GM19468 (cell line): ENCODE data around the gene DNAH14.
"Not testable (repeated sequence)": the region's sequence is repeated elsewhere in the genome, so short reads cannot be mapped to it uniquely, and the experiment has no call there.

ENCODE experiments used
- ATAC-seq: cut with Tn5 transposase; IDR thresholded peaks from one replicate; pipeline ENCODE4 v1.9.1; 2021; ENCODE audit warnings: mild to moderate bottlenecking, moderate library complexity, moderate number of reproducible peaks; ENCODE audit not compliant: unreplicated experiment; ENCODE audit errors: extremely low read depth

The DNAH14 gene

DNA sequence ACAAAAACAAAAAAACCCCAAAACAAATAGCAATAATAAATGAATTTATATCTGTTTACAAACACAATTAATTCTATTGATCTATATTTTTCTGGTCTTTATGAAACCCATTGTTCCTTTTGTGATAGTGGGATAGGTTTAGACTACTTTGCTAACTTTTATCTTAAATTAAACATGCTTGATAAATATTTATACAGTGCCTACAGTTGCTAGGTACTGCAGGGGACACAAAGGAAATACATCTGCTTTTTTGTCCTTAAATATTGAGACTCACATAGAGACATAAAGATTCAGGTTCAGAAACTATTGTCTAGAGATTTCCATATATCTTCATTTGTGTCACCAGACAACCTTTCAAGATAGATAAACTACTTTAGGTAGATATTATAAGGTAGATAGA lies 8.5 kb upstream of the DNAH14 start:
- ATAC-seq: no peak

DNA sequence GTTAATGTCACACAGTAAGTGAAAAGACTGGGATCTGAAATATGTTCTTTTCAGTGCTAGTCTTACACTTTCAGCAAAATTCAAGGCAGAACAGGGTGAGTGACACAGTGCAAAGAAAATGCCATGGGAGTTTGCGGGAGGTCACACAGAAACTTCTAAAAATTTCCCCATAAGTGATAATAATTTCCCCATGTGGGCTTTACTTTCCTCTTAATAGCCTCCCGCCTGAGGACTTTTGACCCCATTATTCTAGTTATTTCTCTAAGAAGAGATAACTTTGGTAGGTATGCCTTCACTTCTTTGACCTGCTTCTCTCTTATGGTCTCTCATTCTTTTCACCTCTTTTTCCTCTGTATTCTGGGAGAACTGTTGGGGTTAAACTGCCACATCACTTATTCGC lies 8.1 kb upstream of the DNAH14 start:
- ATAC-seq: no peak

DNA sequence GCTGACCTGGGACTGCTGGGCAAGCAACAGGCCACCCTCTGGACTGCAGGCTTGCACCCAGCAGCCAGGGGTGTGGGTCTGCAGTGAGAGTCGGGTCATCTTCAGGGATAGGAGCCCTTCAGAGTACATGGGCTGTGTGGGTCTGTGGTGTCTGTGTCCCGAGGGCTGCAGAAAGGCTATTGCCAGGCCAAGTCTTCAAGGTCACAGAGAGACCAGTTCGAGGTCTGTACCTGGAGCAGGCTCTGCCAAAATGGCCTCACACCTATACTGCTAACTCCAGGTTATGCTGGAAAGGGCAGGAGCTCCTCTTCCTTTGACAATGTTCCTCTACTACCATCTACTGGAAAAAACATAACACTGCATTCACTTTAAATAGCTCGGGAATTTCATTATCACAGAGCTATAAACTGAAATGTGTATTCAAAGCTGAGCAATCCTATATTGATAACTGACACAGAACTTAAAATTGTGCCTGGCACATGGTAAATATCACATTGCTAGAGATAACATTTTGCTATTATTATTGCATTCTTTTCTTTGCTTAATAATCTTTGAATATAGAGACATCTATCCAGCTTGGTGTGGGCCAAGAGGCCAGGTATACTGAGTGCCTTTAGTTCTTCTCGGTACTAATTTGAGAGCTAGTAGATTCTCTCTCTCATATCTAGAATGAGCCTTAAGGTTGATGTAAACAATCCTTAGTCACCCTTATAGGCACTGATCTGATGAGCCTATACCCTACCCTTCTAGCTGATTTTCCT lies 6.9 kb upstream of the DNAH14 start:
- ATAC-seq: no peak

DNA sequence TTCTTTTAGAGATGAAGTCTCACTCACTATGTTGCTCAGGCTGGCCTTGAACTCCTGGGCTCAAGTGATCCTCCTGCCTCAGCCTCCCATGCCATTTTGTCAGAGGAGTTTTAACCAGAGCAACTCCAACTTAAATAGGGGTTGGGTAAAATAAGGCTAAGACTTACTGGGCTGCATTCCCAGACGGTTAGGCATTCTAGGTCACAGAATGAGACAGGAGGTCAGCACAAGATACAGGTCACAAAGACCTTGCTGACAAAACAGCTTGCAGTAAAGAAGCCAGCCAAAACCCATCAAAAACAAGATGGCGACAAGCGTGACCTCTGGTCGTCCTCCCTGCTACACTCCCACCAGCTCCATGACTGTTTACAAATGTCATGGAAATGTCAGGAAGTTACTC lies 5.7 kb upstream of the DNAH14 start:
- ATAC-seq: no peak

DNA sequence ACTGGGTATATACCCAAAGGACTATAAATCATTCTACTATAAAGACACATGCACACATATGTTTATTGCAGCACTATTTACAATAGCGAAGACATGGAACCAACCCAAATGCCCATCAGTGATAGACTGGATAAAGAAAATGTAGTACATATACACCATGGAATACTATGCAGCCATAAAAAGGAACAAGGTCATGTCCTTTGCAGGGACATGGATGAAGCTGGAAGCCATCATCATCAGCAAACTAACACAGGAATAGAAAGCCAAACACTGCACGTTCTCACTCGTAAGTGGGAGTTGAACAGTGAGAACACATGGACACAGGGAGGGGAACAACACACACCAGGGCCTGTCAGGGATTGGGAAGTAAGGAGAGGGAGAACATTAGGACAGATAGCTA lies 1.8 kb upstream of the DNAH14 start:
- not testable (repeated sequence) for ATAC-seq

DNA sequence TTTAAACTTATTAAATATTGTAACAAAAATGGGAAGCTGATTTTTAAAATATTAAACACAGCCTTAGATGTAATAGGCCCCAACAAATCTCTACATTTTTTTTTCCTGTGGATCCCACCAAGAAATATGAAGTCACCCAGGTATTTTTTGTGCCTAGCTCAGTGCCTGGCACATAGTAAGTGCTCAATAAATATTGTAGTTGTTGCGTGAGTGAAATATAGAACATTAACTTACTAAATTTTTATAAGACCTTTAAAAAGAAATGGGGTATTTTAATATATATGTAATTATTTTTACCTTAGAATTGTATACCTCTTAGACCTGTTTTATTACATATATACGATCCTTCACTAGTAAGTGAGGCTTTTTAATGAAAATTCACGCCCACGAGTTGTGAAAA lies 569 bp upstream of the DNAH14 start:
- no peak for ATAC-seq

DNA sequence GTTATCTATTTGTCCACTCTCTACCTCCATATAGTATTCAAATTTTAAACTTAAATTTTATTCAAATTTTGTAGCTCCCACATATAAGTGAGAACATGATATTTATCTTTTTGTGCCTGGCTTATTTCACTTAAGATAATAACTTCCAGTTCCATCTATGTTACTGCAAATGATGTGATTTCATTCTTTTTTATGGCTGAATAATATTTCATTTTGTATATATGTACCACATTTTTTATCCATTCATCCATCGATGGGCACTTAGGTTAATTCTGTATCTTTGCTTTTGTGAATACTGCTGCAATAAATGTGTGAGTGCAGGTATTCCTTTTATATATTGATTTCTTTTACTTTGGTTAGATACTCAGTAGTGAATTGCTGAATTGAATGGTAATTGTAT lies 2.1 kb downstream of the DNAH14 start:
- no peak for ATAC-seq

DNA sequence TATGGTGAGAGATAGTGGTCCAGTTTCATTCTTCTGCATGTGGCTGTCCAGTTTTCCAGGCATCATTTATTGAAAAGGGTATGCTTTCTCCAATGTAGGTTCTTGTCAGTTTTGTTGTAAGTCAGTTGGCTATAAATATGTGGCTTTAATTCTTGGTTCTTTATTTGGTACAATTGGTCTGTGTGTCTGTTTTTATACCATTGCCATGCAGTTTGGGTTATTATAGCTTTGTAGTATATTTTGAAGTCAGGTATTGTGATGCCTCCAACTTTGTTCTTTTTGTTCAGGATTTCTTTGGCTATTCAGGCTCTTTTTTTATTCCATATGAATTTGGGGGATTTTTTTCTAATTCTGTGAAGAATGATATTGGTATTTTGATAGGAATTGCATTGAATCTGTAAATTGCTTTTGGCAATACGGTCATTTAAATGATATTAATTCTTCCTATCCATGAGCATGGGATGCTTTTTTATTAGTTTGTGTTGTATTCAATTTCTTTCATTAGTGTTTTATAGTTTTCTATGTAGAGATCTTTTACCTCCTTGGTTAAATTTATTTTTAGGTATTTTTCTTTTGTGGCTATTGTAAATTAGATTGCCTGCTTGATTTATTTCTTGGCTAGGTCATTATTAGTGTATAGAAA lies 3.3 kb downstream of the DNAH14 start:
- no peak for ATAC-seq

GRCh38 chr1:224933584-224933983 lies 4.1 kb downstream of the DNAH14 start:
- no peak for ATAC-seq

DNA sequence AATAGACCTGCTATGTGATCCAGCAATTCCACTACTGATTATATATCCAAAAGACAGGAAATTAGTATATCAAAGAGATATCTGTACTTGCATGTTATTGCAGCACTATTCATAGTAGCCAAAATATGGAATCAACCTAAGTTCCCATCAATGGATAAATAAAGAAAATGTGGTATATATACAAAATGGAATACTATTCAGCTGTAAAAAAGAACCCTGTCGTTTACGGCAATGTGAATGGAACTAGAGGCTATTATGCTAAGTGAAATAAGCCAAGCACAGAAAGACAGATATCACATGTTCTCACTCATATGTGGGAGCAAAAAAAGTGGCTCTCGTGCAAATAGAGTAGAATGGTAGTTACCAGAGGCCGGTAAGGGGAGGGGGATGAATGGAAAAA lies 9.2 kb downstream of the DNAH14 start:
- ATAC-seq: no peak

GRCh38 chr1:224939844-224940425 lies 10.5 kb downstream of the DNAH14 start:
- ATAC-seq: no peak

- not testable (repeated sequence) for ATAC-seq
Measured at GRCh38 chr1:224940735-224941134, 11.3 kb downstream of the DNAH14 start.

DNA sequence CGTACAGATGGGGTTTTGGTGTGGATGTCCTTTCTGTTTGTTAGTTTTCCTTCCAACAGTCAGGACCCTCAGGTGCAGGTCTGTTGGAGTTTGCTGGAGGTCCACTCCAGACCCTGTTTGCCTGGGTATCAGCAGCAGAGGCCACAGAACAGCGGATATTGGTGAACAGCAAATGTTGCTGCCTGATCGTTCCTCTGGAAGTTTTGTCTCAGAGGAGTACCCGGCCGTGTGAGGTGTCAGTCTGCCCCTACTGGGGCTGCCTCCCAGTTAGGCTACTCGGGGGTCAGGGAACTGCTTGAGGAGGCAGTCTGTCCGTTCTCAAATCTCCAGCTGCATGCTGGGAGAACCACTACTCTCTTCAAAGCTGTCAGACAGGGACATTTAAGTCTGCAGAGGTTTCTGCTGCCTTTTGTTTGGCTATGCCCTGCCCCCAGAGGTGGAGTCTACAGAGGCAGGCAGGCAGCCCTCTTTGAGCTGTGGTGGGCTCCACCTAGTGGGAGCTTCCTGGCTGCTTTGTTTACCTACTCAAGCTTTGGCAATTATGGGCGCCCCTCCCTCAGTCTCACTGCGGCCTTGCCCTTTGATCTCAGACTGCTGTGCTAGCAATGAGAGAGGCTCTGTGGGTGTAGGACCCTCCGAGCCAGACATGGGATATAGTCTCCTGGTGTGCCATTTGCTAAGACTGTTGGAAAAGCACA lies 16.3 kb downstream of the DNAH14 start:
- ATAC-seq: not testable (repeated sequence)

DNA sequence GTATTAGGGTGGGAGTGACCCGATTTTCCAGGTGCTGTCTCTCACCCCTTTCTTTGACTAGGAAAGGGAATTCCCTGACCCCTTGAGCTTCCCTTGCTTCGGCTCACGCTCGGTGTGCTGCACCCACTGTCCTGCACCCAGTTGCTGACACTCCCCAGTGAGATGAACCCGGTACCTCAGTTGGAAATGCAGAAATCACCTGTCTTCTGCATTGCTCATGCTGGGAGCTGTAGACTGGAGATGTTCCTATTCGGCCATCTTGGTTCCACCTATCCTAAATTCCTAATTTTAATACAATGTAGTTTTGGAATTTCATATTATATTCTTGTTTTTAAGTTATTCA lies 16.8 kb downstream of the DNAH14 start:
- not testable (repeated sequence) for ATAC-seq

DNA sequence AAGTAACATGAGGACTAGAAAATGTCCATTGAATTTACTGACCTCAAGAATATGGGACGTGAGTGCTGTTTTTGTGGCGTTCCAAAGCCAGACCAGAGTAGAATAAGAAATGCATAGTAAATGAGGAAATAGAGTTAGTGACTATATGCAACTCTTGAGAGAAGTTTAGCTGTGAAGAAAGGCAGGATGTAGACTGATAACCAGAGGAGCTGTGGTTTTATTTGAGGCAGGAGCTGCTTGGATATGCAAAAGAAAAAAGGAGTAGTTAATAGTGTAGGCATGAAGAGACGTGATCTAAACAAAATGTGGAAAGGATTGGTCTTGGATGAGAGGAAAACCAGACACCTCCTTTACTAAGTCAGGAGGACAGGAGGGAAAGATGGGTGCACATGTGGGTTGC lies 28.2 kb downstream of the DNAH14 start:
- no peak for ATAC-seq

- no peak for ATAC-seq
Measured at GRCh38 chr1:224958490-224958889, 29.0 kb downstream of the DNAH14 start.

DNA sequence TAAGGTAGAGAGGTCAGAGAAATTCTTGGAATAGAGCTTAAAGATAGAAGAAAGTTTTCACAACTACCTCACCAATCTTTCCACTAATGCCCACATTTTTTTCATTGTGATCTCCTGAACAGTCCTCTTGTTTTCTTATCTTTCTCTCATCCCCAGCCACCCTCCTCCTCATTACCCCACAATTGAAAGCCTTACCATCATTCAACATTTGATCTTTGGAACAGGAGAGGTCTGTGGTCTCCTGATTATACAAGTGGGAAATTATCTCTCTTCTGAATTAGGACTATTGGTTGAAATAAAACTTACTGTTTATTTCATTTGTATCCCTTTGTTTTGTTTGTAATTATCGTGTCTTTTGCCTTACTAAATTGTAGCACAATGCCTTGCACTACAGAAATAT lies 29.6 kb downstream of the DNAH14 start:
- no peak for ATAC-seq

- ATAC-seq: no peak
Measured at GRCh38 chr1:224959656-224960055, 30.2 kb downstream of the DNAH14 start.

DNA sequence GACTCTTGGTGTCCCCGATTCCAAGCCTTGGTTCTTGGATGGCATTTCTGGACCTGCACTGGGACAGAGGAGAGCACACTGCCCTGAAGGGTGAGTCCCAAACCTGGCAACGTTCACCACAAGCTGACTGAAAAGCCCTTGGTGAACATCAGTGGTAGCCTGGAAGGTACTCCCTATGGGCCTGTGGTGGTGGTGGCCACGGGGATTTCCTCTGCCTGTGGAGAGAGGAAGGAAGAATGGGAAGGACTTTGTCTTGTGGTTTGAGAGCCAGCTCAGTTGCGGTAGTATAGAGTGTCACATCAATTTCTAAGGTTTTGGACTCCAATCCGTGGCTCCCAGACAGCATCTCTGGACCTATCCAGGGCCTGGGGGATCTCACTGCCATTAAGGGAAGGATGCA lies 50.7 kb downstream of the DNAH14 start:
- no peak for ATAC-seq

DNA sequence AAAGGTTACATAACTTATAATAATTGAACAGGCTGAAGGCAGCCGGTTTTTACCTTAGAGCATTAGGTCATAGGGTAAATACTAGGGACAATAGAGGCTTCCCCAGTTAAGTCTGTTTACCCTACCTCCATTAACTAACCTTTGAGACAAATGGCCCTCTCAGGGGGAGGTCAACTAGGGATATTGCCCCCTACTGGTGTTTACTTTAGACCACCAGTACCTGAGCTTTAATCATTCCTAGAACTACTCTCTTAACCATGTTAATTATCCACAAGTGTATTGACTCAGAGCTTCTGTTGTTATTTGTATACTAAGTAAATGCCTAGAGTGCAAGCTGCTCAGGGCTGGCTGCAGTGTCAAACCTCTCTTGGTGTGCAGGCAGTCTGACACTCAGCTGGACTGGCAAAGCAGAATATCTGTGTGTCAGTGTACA lies 52.5 kb downstream of the DNAH14 start:
- ATAC-seq: not testable (repeated sequence)

DNA sequence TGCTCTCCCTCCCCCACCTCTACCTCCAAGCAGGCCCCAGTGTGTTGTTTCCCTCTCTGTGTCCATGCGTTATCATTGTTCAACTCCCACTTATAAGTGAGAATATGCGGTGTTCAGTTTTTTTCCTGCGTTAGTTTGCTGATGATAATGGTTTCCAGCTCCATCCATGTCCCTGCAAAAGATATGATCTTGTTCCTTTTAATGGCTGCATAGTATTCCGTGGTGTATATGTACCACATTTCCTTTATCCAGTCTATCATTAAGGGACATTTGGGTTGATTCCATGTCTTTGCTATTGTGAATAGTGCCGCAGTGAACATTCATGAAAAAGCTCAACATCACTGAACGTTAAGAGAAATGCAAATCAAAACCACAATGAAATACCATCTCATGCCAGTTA lies 58.6 kb downstream of the DNAH14 start:
- no peak for ATAC-seq
